ENCODE results near the gene FANCD2. TPM values are rescaled to one million over a fixed set of nuclear protein-coding genes. Genes with fewer than 3 reads are reported as not detected.

FANCD2 gene
- polyA plus RNA-seq, 3 donors: 1.3 to 11.6 (median 2.4) TPM

DNA sequence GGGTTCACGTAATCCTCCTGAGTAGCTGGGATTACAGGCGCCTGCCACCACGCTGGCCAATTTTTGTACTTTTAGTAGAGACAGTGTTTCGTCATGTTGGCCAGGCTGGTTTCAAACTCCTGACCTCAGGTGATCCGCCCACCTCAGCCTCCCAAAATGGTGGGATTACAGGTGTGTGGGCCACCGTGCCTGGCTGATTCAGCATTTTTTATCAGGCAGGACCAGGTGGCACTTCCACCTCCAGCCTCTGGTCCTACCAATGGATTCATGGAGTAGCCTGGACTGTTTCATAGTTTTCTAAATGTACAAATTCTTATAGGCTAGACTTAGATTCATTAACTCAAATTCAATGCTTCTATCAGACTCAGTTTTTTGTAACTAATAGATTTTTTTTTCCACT lies 124.8 kb downstream of the FANCD2 start:
- Histone ChIP-seq H3K36me3 (replicated peaks in 1 of 2; ENCODE audit: control insufficient read depth in 1 of 2, insufficient read depth in 2 of 2, low read length in 2 of 2) (peaks cover 54 to 87% of the 10 kb centered on the region in 2 donors), H3K9ac (ENCODE audit: insufficient read depth, low read length, poor library complexity, severe bottlenecking) (no peak overlapping the region), H3K9me3 (replicated peaks in 1 of 2; ENCODE audit: control insufficient read depth in 1 of 2, insufficient read depth in 1 of 2, low read length in 2 of 2) (no peaks in the 10 kb centered on the region), H3K4me1 (ENCODE audit: control insufficient read depth in 1 of 2, insufficient read depth in 2 of 2, low read length in 2 of 2) (peaks cover 19 to 22% of the 10 kb centered on the region in 2 donors), H2AFZ (ENCODE audit: insufficient read depth, low read depth, low read length, poor library complexity, severe bottlenecking) (no peak overlapping the region), H3K4me3 (replicated peaks in 1 of 3; ENCODE audit: low read depth in 2 of 3, low read length in 3 of 3) (no peak overlapping the region), H4K20me1 (ENCODE audit: insufficient read depth, low read length) (peaks cover 52% of the 10 kb centered on the region), H3K27me3 (ENCODE audit: control insufficient read depth in 2 of 2, insufficient read depth in 2 of 2, low read length in 2 of 2) (no peaks in the 10 kb centered on the region), H3K79me2 (ENCODE audit: insufficient read depth, low read length) (peaks cover 43% of the 10 kb centered on the region), H3K4me2 (replicated peaks; ENCODE audit: extremely low read depth, low read length, poor library complexity, severe bottlenecking) (no peak overlapping the region), H3K27ac (ENCODE audit: low read depth in 1 of 2, low read length in 2 of 2) (no peak overlapping the region)
- TF ChIP-seq, protein P1, sequence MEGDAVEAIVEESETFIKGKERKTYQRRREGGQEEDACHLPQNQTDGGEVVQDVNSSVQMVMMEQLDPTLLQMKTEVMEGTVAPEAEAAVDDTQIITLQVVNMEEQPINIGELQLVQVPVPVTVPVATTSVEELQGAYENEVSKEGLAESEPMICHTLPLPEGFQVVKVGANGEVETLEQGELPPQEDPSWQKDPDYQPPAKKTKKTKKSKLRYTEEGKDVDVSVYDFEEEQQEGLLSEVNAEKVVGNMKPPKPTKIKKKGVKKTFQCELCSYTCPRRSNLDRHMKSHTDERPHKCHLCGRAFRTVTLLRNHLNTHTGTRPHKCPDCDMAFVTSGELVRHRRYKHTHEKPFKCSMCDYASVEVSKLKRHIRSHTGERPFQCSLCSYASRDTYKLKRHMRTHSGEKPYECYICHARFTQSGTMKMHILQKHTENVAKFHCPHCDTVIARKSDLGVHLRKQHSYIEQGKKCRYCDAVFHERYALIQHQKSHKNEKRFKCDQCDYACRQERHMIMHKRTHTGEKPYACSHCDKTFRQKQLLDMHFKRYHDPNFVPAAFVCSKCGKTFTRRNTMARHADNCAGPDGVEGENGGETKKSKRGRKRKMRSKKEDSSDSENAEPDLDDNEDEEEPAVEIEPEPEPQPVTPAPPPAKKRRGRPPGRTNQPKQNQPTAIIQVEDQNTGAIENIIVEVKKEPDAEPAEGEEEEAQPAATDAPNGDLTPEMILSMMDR (IDR thresholded peaks at IDR 0.05): no peak
- intact Hi-C loops (cut with micrococcal nuclease): no loop called here
- no peak overlapping the region for H3K4me3 Mint-ChIP-seq
- H3K36me3 Mint-ChIP-seq: peaks cover 57 to 86% of the 10 kb centered on the region in 2 donors
- no peak for DNase-seq
- H3K27ac Mint-ChIP-seq: peak overlapping the region in 1 of 7 donors; percentile 21
- H3K4me1 Mint-ChIP-seq: peaks cover 19% of the 10 kb centered on the region
- 85% methylated on average over 5 of the region's 6 CpGs for WGBS (ENCODE audit: insufficient coverage)
- no peaks in the 10 kb centered on the region for H3K9me3 Mint-ChIP-seq
- no peaks in the 10 kb centered on the region for H3K27me3 Mint-ChIP-seq (ENCODE audit: low read depth in 3 of 3)

Small RNA genes within 50 kb of the gene (small RNA-seq; reads per million reads assigned to genes)
- not detected for gene CYCSP10 (ENCODE audit: insufficient read length, low read depth)
- gene RNU6-670P (ENCODE audit: insufficient read length, low read depth): not detected

Other genes with a start within 250 kb of the FANCD2 start
- gene TADA3, start 234.0 kb upstream of the FANCD2 start, polyA plus RNA-seq: 10 to 100 TPM; 36.1 to 47.2 (median 46.9) TPM
- 100 to 1,000 TPM; 211 to 390 (median 389) TPM for gene ARPC4, start 233.4 kb upstream of the FANCD2 start, polyA plus RNA-seq
- 100 to 1,000 TPM in 1 of 3 donors, 1 to 10 TPM in 2; 1.1 to 196 (median 1.8) TPM for gene TTLL3, start 216.2 kb upstream of the FANCD2 start, polyA plus RNA-seq
- gene RPUSD3, start 182.4 kb upstream of the FANCD2 start, polyA plus RNA-seq: 10 to 100 TPM; 42.6 to 51.5 (median 43.4) TPM
- gene CIDEC, start 146.2 kb upstream of the FANCD2 start, polyA plus RNA-seq: under 1 TPM in 1 of 3 donors, not detected in 2; 0.08 TPM
- 10 to 100 TPM; 17.3 to 56.3 (median 49.8) TPM for gene JAGN1, start 135.8 kb upstream of the FANCD2 start, polyA plus RNA-seq
- under 1 TPM in 1 of 3 donors, not detected in 2; 0.27 TPM for gene IL17RE, start 123.6 kb upstream of the FANCD2 start, polyA plus RNA-seq
- 10 to 100 TPM in 1 of 3 donors, 1 to 10 TPM in 2; 8.3 to 17.9 (median 9.3) TPM for gene IL17RC, start 109.3 kb upstream of the FANCD2 start, polyA plus RNA-seq
- 10 to 100 TPM; 16.1 to 23.4 (median 19.2) TPM for gene CRELD1, start 92.6 kb upstream of the FANCD2 start, polyA plus RNA-seq
- gene PRRT3, start 74.0 kb upstream of the FANCD2 start, polyA plus RNA-seq: under 1 TPM; 0.11 to 0.57 (median 0.31) TPM
- gene EMC3, start 39.6 kb upstream of the FANCD2 start, polyA plus RNA-seq: 100 to 1,000 TPM in 2 of 3 donors, 10 to 100 TPM in 1; 99.9 to 111 (median 105) TPM
- not detected for gene FANCD2OS, start 81.8 kb downstream of the FANCD2 start, polyA plus RNA-seq
- 100 to 1,000 TPM; 144 to 318 (median 295) TPM for gene BRK1, start 89.2 kb downstream of the FANCD2 start, polyA plus RNA-seq
- gene VHL, start 115.3 kb downstream of the FANCD2 start, polyA plus RNA-seq: 10 to 100 TPM in 2 of 3 donors, 1 to 10 TPM in 1; 9.6 to 15.8 (median 15.3) TPM
- gene IRAK2, start 138.5 kb downstream of the FANCD2 start, polyA plus RNA-seq: 1 to 10 TPM in 2 of 3 donors, under 1 TPM in 1; 0.78 to 2.0 (median 1.5) TPM
- gene TATDN2, start 222.0 kb downstream of the FANCD2 start, polyA plus RNA-seq: 10 to 100 TPM in 1 of 3 donors, 1 to 10 TPM in 2; 6.0 to 27.1 (median 6.0) TPM